ENCODE data around the gene TRIM24. TPM values are rescaled to one million over a fixed set of nuclear protein-coding genes. Genes with fewer than 3 reads are reported as not detected.
A peak's percentile ranks its signal among the peaks of the same experiment; 100 is the strongest.
"Not testable (repeated sequence)": the region's sequence is repeated elsewhere in the genome, so short reads cannot be mapped to it uniquely, and the experiment has no call there.

The TRIM24 gene
- total and polyA plus RNA-seq, 2 of the 13 experiments (the other 11 are each of a cell fraction or from before 2014, with no cell fraction given): 100 to 106 TPM

DNA sequence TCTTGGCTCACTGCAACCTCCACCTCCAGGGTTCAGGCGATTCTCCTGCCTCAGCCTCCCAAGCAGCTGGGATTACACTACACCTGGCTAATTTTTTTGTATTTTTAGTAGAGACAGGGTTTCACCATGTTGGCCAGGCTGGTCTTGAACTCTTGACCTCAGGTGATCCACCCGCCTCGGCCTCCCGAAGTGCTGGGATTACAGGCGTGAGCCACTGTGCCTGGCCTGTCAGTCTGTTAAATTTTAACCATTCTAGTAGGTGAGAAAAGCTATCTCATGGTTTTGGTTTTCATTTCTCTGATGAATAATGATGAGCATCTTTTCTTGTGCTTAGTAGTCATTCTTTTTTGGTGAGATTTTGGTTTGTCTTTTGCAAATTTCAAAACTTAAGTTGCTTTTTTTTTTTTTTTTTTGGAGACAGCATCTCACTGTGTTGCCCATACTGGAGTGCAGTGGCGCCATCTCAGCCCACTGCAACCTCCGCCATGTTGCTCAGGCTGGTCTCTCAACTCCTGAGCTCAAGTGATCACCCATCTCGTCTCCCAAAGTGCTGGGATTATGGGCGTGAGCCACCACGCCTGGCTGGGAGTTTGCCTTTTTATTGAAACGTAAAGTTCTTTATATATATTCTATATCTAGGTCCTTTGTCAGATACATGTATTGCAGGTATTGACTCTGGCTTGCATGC lies 6.2 kb downstream of the TRIM24 start:
- 43% methylated on average over 11 of the region's 11 CpGs for WGBS (ENCODE audit: low lambda C conversion rate)
- H4K20me1 ChIP-seq (ENCODE audit: insufficient read depth, low read length): peaks cover 86% of the 10 kb centered on the region
- H3K27ac ChIP-seq (ENCODE audit: extremely low read length, insufficient read depth, low read length): peak overlapping the region; percentile 42
- H3K4me3 ChIP-seq (replicated peaks in 1 of 3; ENCODE audit: insufficient read depth in 1 of 3, low read depth in 2 of 3, low read length in 3 of 3): peak overlapping the region; percentile 5 to 41 (median 32); a peak in 3 of 6 replicates
- H2AFZ ChIP-seq (ENCODE audit: low read length); H3K9me3 ChIP-seq (ENCODE audit: low read length); CTCF ChIA-PET (ENCODE audit: low intra/inter-chr PET ratio, low total read pairs); H3K27me3 ChIP-seq (ENCODE audit: control insufficient read depth in 1 of 2, insufficient read depth in 2 of 2, low read length in 2 of 2); FAIRE-seq; BruUV-seq (replicated peaks); TF ChIP-seq SOX13 (IDR thresholded peaks at IDR 0.05): not testable (repeated sequence)
- peaks cover 70% of the 10 kb centered on the region for H3K4me1 ChIP-seq (ENCODE audit: insufficient read depth, low read length)
- H3K4me2 ChIP-seq (ENCODE audit: low read depth, low read length): peak overlapping the region; percentile 83
- peaks cover 96% of the 10 kb centered on the region for H3K79me2 ChIP-seq (ENCODE audit: insufficient read depth, low read length)
- in situ Hi-C loops (cut with HindIII; ENCODE audit: extremely low pct_ligation_motif_present, low pct_unique_long_range_greater_than_20kb): loop anchor here (10.0 kb wide), 1 partner anchor 301 kb away; no protein-coding TSS in a partner anchor
- ATAC-seq (peak; percentile 55), DNase-seq (ENCODE audit: low spot score) (peak; percentile 41)
- intact Hi-C loops (cut with micrococcal nuclease; ENCODE audit: unreplicated experiment): loop anchor here (10.0 kb wide), 2 partner anchors 211 to 269 kb away; no protein-coding TSS in a partner anchor
- 0 out of 2 replicates have a peak overlapping the region, but pooled peaks have one; percentile 28 for H3K9ac ChIP-seq (ENCODE audit: insufficient read depth, low read depth, low read length)
- H3K36me3 ChIP-seq (replicated peaks in 1 of 2; ENCODE audit: control insufficient read depth in 1 of 2, insufficient read depth in 2 of 2, low read length in 2 of 2): peaks cover 2 to 26% of the 10 kb centered on the region in 2 experiments; a peak in 3 of 5 replicates
- POLR2A ChIA-PET: interaction anchor here (0.5 to 2.0 kb wide), 5 partner anchors 12 to 377 kb away, joined by 3 to 6 read pairs (median 4); no protein-coding TSS in a partner anchor
- peak; percentile 35 to 74; a peak in 3 of 4 replicates for TF ChIP-seq NR2F1 (CRISPR knock-in tag; IDR thresholded peaks at IDR 0.05)
- 0 out of 2 replicates have a peak, but pooled peaks have one; percentile 9 for TF ChIP-seq FOSL2 (CRISPR knock-in tag; IDR thresholded peaks at IDR 0.05)
- TF ChIP-seq, protein P1, sequence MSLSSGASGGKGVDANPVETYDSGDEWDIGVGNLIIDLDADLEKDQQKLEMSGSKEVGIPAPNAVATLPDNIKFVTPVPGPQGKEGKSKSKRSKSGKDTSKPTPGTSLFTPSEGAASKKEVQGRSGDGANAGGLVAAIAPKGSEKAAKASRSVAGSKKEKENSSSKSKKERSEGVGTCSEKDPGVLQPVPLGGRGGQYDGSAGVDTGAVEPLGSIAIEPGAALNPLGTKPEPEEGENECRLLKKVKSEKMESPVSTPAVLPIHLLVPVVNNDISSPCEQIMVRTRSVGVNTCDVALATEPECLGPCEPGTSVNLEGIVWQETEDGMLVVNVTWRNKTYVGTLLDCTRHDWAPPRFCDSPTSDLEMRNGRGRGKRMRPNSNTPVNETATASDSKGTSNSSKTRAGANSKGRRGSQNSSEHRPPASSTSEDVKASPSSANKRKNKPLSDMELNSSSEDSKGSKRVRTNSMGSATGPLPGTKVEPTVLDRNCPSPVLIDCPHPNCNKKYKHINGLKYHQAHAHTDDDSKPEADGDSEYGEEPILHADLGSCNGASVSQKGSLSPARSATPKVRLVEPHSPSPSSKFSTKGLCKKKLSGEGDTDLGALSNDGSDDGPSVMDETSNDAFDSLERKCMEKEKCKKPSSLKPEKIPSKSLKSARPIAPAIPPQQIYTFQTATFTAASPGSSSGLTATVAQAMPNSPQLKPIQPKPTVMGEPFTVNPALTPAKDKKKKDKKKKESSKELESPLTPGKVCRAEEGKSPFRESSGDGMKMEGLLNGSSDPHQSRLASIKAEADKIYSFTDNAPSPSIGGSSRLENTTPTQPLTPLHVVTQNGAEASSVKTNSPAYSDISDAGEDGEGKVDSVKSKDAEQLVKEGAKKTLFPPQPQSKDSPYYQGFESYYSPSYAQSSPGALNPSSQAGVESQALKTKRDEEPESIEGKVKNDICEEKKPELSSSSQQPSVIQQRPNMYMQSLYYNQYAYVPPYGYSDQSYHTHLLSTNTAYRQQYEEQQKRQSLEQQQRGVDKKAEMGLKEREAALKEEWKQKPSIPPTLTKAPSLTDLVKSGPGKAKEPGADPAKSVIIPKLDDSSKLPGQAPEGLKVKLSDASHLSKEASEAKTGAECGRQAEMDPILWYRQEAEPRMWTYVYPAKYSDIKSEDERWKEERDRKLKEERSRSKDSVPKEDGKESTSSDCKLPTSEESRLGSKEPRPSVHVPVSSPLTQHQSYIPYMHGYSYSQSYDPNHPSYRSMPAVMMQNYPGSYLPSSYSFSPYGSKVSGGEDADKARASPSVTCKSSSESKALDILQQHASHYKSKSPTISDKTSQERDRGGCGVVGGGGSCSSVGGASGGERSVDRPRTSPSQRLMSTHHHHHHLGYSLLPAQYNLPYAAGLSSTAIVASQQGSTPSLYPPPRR (CRISPR knock-in tag; IDR thresholded peaks at IDR 0.05; ENCODE audit: borderline replicate concordance): peak; percentile 62; the same call in 1 of the 2 replicates
- TF ChIP-seq ZNF766 (CRISPR knock-in tag; IDR thresholded peaks at IDR 0.05; ENCODE audit: borderline replicate concordance): 0 out of 2 replicates have a peak, but pooled peaks have one; percentile 46
- TF ChIP-seq RAD21 (CRISPR knock-in tag; IDR thresholded peaks at IDR 0.05): peak; percentile 33; the same call in 1 of the 2 replicates
- peak; percentile 93 for TF ChIP-seq MLLT10 (CRISPR knock-in tag; IDR thresholded peaks at IDR 0.05)
- TF ChIP-seq, protein P2, sequence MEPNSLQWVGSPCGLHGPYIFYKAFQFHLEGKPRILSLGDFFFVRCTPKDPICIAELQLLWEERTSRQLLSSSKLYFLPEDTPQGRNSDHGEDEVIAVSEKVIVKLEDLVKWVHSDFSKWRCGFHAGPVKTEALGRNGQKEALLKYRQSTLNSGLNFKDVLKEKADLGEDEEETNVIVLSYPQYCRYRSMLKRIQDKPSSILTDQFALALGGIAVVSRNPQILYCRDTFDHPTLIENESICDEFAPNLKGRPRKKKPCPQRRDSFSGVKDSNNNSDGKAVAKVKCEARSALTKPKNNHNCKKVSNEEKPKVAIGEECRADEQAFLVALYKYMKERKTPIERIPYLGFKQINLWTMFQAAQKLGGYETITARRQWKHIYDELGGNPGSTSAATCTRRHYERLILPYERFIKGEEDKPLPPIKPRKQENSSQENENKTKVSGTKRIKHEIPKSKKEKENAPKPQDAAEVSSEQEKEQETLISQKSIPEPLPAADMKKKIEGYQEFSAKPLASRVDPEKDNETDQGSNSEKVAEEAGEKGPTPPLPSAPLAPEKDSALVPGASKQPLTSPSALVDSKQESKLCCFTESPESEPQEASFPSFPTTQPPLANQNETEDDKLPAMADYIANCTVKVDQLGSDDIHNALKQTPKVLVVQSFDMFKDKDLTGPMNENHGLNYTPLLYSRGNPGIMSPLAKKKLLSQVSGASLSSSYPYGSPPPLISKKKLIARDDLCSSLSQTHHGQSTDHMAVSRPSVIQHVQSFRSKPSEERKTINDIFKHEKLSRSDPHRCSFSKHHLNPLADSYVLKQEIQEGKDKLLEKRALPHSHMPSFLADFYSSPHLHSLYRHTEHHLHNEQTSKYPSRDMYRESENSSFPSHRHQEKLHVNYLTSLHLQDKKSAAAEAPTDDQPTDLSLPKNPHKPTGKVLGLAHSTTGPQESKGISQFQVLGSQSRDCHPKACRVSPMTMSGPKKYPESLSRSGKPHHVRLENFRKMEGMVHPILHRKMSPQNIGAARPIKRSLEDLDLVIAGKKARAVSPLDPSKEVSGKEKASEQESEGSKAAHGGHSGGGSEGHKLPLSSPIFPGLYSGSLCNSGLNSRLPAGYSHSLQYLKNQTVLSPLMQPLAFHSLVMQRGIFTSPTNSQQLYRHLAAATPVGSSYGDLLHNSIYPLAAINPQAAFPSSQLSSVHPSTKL (CRISPR knock-in tag; IDR thresholded peaks at IDR 0.05): peak; percentile 70
- TF ChIP-seq ZMYM2 (CRISPR knock-in tag; IDR thresholded peaks at IDR 0.05): peak; percentile 77
- peak in 1 of 2 experiments; percentile 28; a peak in 1 of 4 replicates for TF ChIP-seq SOX13 (CRISPR knock-in tag; conservative IDR thresholded peaks at IDR 0.05 in 1 of 2, IDR thresholded peaks at IDR 0.05 in 1 of 2)
- TF ChIP-seq, protein P3, sequence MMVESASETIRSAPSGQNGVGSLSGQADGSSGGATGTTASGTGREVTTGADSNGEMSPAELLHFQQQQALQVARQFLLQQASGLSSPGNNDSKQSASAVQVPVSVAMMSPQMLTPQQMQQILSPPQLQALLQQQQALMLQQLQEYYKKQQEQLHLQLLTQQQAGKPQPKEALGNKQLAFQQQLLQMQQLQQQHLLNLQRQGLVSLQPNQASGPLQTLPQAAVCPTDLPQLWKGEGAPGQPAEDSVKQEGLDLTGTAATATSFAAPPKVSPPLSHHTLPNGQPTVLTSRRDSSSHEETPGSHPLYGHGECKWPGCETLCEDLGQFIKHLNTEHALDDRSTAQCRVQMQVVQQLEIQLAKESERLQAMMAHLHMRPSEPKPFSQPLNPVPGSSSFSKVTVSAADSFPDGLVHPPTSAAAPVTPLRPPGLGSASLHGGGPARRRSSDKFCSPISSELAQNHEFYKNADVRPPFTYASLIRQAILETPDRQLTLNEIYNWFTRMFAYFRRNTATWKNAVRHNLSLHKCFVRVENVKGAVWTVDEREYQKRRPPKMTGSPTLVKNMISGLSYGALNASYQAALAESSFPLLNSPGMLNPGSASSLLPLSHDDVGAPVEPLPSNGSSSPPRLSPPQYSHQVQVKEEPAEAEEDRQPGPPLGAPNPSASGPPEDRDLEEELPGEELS (CRISPR knock-in tag; IDR thresholded peaks at IDR 0.05): peak; percentile 60; the same call in 1 of the 2 replicates
